GM21825 (cell line): ENCODE data around the gene KLHL12.

Experiments used
- ATAC-seq: cut with Tn5 transposase; IDR thresholded peaks from one replicate; pipeline ENCODE4 v1.9.1; 2021; ENCODE audit warnings: mild to moderate bottlenecking, moderate library complexity; ENCODE audit not compliant: unreplicated experiment

Gene KLHL12

DNA sequence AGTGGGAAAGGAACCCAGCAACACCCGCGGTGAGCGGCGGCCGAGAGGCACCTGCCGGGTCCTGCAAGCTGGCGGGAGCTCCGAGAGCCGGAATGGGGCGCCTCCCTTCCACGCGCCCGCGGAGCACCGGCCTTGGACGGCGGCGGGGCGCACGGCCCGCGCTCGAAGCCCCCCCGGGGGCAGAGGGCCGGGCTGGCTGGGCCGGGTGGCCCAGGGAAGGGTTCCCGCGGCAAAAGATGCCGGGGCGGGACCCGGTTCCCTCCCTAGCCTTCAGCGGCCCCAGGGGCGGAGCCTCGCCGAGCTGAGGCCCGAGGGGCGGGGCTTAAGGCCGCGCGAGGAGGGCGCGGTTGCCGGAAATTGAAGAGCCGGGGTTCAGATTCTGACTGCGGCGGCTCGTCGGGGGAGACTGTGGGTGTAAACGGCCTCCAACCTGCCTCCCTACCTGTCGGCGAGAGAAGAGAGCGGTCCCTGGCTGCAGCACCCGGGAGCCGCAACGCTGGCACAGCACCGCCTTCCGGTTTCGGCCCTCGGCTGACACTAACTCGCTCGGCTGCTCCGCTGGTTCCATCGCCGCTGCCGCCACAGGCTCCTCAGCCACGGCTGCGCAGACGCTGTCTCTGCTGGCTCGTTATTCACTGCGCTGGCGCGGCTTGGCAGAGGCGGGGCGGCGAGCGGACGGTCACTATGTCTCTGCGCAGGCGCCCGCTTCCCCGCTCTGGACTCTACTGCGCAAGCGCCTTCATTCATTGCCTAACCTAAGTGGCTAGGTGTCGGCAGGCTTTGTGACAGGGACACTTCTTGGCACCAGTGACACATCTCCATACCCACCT is 38.3 kb downstream of the KLHL12 start, which contains the start of gene RABIF:
RABIF (minus strand) TSS at position 619 of the 830 bp plus-strand sequence; CDS start at position 568, 51 bp downstream.
- peak; percentile 85 for ATAC-seq

DNA sequence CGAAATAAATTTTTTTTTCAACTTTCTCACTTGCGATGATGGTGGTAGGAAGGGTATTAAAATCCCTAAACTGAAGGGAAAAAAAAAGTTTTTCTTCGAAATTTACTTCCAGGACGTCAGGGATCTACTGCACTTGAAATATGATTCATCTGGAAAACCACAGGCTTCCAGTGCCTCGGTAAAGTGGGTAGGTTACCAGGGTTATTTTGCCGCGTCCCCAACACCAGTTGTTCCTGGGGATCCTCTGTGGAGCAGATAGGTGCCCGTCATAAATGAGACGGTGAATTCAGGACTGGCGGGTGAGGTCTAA is 38.9 kb downstream of the KLHL12 start:
- ATAC-seq: no peak

- no peak for ATAC-seq
These were observed 46.0 kb downstream of the KLHL12 start for GRCh38 chr1:202880961-202881460.

GRCh38 chr1:202880062-202880461 is 47.0 kb downstream of the KLHL12 start:
- ATAC-seq: no peak

GRCh38 chr1:202879128-202879527 is 47.9 kb downstream of the KLHL12 start:
- no peak for ATAC-seq

DNA sequence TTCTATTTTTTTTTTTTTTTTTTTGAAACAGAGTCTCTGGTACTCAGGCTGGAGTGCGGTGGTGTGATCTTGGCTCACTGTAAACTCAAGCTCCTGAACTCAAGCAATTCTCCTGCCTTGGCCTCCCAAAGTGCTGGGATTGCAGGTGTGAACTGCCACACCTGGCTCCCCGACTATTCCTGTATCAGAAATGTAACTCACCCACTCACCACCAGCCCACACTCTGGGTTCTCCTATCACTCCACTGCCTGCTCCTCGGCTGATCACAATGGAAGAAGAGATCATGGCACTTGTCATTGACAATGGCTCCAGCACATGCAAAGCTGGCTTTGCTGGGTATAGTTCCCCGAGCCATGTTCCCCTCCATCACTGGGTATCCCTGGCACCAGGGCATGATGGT is 54.0 kb downstream of the KLHL12 start:
- no peak for ATAC-seq

DNA sequence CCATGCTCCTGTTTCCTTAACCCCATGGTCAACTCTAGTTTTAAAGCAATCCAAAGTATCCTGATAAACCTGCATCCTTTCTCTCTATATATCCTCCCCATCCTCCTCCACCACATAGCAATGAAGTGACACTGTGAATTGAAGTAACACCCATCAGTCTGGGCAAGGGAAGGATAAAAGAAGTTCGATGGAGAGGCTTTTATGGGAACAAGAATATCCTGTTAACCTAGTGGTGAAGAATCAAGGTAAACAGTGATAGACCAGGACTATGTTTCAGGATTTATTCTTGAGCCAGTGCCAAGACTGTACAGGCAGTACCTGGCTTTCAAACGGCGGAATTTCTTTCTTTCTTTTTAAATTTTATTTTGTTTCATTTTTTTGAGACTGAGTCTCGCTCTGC is 55.7 kb downstream of the KLHL12 start:
- no peak for ATAC-seq

- no peak for ATAC-seq
These were observed 64.1 kb downstream of the KLHL12 start for GRCh38 chr1:202862679-202863560.

- peak; percentile 83 for ATAC-seq
These were observed 65.5 kb downstream of the KLHL12 start for GRCh38 chr1:202861420-202862132.

DNA sequence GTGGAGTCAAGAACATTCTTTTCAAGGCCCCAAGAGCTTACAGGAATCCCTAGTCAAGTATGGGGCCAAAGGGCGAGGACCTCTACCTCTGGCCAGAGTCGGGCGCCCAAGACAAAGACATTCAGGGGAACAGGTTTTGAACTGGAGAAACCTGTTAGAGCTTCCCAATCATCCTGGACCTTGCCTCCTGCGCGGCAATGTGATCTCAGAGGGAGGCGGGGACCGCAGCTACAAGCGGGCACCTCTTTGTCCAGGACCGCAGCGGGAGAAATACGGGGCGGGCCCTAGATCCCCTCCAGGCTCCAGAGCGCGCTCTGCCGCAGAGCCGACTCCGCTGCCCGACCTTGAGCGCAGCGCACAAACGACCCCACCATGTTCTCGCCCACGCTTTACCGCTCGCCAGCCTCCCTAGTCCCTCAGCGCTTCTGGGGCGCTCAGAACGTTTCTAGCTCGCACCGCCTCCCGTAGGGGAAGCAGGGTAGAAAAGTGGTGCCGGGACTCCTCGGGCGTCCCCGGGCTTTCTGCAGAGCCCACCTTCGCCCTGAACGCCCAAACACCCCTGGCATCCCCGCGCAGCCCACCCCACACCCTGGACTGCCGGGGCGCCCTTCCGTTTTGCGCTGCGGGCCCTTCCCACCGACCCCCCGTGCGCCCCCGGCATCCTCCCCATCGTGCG is 66.2 kb downstream of the KLHL12 start:
- no peak for ATAC-seq

- ATAC-seq: no peak
These were observed 68.1 kb downstream of the KLHL12 start for GRCh38 chr1:202858789-202859414.

- ATAC-seq: no peak
These were observed 68.7 kb downstream of the KLHL12 start for GRCh38 chr1:202858331-202858730.

- no peak for ATAC-seq
These were observed 69.9 kb downstream of the KLHL12 start for GRCh38 chr1:202857136-202857610.

DNA sequence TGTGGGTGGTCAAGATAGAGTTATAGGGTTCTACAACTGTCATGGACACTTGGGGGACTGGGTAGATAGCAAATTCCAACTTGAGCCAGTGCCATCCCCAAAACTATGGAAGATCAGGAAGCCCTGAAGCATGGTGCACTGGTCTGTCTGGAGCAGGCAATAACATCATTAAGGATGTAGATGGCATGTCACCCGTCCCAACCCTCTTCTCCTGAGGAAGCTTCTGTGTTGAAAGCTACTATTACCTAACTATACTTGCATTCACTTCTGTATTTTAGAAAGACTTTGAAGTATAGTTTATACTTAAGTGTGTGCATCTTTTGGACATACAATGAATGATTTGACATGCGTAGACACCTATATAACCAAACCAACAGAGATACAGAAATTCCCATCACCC is 71.0 kb downstream of the KLHL12 start:
- ATAC-seq: no peak

- no peak for ATAC-seq
These were observed 72.2 kb downstream of the KLHL12 start for GRCh38 chr1:202854787-202855186.

- no peak for ATAC-seq
These were observed 74.7 kb downstream of the KLHL12 start for GRCh38 chr1:202852163-202852904.

DNA sequence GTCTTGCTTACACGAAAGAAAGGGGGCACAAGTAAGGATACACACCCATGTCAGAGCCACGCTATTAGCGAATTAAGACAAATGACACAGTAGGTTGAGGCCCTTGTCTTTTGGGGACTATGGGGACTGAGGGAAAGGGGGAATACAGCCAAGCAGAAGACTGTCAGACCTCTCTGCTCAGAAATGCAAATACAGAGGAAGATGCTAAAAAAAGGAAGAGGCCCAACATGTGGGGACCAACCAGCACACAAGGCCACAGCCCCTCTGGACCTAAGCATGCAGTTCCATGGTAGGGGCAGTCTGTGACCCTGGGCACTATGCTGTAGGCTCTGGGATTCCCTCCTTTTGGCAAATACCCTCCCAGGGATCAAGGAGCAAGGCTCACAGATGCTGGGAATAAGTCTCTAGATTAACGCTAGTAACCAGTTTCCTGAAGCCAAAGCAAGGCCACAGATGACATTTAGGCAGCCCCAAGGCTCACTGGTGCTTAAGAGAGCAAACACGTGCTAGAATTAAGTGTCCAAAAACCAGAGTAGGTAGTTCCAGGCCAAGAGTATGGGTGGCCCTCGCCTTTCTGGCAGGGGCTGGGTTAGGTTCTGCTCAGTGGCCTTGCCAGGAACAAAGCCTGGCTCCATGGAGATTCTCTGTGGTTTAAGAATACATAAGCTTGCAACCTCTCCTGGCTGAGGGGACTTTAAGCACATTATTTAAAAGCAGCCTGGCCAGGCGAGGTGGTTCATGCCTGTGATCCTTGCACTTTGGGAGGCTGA is 76.3 kb downstream of the KLHL12 start:
- ATAC-seq: no peak

GRCh38 chr1:202848191-202848542 is 78.9 kb downstream of the KLHL12 start:
- no peak for ATAC-seq

GRCh38 chr1:202844935-202845334 is 82.1 kb downstream of the KLHL12 start:
- ATAC-seq: no peak
